NOMO-1 treated with dmso at 0.1 percent for 144 hours (cell line): Measurements from ENCODE around the gene ARHGAP32.
"Not testable (repeated sequence)": the region's sequence is repeated elsewhere in the genome, so short reads cannot be mapped to it uniquely, and the experiment has no call there.

Source experiments
- DNase-seq: peaks from one replicate; lab custom pipeline; 2025; ENCODE audit not compliant: unreplicated experiment; lab: John Stamatoyannopoulos, UW

The ARHGAP32 gene

GRCh38 chr11:129204150-129204838, 12.2 kb upstream of the ARHGAP32 start:
- no peak for DNase-seq

DNA sequence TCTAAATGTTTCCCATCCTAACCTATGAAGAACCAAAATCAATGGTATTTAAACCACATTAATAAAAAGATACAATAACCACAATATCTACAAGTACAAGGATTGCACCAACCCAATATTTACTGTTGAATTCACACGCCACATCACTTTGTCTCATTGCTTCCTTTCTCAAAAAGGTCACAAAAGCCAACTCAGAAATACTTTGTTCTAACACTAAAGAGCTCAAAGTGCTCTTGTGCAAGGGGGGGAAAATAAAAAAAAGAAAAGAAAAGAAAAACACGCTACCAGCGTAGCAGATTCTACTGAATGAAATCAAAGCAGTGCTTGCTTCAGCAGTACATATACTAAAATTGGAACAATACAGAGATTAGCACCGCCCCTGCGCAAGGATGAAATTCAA, 10.5 kb upstream of the ARHGAP32 start:
- no peak for DNase-seq

DNA sequence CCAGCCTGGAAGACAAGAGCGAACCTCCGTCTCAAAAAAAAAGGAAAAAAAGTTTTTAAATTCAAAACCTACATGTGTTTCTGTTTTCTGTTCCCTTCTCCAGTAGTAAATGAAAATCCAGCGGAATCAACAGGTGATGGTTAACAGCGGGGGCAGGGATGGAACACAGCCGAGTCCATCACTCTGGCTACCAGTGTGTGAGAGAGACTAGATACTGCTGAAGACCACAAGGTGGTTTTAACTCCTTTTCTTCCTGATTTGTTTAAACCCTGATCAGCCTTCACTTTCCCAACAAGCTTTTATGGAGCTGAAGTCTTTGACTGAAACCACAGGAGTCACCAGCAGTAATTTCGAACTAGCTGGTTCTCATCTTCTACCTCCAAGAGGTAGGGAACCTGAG, 3.6 kb upstream of the ARHGAP32 start:
- DNase-seq, result no peak

DNA sequence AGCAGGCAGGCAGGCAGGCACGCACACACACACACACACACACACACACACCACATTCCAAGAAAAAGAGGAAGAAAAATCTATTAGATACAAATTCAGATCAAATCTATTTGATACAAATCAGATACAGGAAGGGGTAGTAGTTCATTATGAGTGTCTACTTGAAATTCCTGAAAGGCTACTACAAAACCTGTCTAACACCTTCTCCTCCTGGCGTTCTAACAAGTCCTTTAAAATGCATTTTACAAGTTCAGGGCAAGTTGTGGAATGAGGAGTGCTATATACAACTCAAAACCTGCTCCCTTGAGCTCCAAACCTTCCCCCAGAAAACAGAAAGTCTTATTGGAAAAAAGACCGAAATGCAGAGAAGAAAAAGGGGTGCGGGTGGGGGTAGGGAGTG, 476 bp downstream of the ARHGAP32 start:
- DNase-seq, result no peak

- no peak for DNase-seq
Measured at GRCh38 chr11:129190087-129190486, 2.0 kb downstream of the ARHGAP32 start.

DNA sequence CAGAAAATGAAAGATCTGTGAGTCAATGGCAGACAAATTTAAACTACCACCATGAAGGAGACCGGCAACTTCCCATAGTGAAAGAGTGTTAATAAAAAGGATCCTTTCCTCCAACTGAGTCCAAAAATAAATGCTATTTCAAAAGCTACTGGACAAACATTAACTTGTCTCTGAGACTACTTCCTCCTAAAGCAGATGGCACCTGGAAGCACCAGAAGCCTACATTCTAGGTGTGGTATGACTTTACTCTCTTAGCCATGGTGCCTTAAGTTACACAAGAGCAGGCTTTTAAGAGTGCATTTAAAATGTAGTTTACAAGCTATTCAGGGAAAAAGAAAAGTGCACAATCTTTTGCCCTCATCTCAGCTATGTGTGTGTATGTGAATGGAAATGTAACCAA, 2.5 kb downstream of the ARHGAP32 start:
- no peak for DNase-seq

DNA sequence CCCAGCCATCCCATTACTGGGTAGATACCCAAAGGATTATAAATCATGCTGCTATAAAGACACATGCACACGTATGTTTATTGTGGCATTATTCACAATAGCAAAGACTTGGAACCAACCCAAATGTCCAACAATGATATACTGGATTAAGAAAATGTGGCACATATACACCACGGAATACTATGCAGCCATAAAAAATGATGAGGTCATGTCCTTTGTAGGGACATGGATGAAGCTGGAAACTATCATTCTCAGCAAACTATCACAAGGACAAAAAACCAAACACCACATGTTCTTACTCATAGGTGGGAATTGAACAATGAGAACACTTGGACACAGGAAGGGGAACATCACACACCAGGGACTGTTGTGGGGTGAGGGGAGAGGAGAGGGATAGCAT, 7.0 kb downstream of the ARHGAP32 start:
- not testable (repeated sequence) for DNase-seq

GRCh38 chr11:129184581-129184980, 7.5 kb downstream of the ARHGAP32 start:
- DNase-seq, result no peak

DNA sequence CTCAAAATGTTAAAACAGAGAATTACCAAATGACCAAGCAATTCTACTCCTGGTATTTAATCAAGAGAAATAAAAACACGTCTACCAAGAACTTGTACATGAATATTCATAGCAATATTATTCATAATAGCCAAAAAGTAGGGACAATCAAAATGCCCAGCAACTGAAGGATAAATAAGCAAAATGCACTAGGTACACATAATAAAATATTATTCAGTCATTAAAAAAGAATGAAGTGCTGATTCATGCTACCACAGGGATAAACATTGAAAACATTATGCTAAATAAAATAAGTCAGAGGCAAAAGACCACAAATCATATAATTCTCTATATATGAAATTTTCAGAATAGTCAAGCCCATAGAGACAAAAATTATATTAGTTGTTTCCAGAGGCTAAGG, 24.8 kb downstream of the ARHGAP32 start:
- DNase-seq, result no peak

- DNase-seq, result no peak
Measured at GRCh38 chr11:129163714-129164164, 28.4 kb downstream of the ARHGAP32 start.

GRCh38 chr11:129157080-129157479, 35.0 kb downstream of the ARHGAP32 start:
- not testable (repeated sequence) for DNase-seq

GRCh38 chr11:129155745-129156144, 36.4 kb downstream of the ARHGAP32 start:
- DNase-seq, result no peak

DNA sequence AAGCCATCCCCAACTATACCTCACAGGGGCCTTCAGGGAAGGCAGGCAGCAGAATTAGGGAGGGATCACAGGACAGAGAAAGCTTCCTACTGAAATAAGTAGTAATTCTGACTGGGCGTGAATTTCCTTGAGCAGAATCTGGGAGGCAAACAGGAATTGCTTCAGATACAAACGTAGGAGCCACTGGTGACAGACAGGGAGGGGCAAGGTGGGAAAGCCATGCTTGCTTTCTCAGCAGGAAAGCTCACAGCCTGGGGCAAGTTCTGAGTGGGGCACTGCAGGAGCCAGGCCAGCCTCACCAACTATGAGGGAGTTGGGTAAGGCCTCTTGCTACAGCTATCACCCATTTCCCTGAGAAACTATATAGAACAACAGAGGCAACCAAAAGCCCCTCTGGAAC, 43.6 kb downstream of the ARHGAP32 start:
- DNase-seq, result no peak

DNA sequence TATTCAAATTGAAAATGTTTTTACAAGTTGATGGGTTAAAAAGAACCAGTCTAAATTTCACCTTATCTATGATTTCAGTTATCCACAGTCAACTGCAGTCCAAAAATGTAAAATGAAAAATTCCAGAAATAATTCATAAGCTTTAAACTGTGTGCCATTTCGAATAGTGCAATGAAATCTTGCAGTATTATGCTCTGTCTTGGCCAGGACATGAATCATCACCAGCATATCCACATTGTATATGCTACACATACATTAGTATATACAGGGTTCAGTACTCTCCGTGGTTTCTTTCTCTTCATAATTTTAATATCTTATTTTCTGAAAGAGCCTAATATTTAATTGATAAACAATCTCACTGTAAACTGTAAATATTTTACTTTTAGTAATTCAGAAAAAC, 45.9 kb downstream of the ARHGAP32 start:
- DNase-seq, result no peak

DNA sequence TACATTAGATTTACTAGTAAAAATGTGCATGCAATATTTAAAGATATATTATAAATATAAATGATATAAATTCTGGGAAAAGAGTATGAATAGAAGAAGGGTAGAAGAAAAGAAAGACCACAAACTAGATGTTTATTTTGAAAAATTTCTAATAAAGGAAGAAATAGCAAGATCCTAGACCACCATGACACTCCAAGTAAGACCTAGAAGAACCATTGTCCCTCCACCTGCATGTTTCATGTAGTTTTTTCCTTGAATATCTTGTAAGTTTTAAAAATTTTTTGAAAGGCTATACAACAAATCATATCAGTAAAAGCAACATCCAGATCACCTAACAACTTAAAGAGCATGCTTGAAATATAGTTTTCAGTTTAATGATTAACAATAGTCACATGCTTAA, 46.8 kb downstream of the ARHGAP32 start:
- no peak for DNase-seq

- DNase-seq, result no peak
Measured at GRCh38 chr11:129144256-129144655, 47.9 kb downstream of the ARHGAP32 start.

DNA sequence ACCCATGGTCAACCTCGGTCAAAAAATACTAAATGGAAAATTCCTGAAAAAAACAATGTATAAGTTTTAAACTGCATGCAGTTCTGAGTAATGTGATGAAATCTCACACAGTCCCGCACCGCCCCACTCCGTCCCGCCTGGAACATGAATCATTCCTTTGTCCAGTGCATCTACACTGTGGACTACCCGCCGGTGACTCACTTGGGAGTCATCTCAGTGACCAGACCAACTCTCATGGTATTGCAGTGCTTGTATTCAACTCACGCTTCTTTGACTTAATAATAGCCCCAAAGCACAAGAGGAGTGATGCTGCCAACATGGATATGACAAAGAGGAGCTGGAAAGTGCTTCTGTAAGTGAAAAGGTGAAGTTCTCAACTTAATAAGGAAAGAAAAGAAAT, 48.8 kb downstream of the ARHGAP32 start:
- DNase-seq, result no peak

DNA sequence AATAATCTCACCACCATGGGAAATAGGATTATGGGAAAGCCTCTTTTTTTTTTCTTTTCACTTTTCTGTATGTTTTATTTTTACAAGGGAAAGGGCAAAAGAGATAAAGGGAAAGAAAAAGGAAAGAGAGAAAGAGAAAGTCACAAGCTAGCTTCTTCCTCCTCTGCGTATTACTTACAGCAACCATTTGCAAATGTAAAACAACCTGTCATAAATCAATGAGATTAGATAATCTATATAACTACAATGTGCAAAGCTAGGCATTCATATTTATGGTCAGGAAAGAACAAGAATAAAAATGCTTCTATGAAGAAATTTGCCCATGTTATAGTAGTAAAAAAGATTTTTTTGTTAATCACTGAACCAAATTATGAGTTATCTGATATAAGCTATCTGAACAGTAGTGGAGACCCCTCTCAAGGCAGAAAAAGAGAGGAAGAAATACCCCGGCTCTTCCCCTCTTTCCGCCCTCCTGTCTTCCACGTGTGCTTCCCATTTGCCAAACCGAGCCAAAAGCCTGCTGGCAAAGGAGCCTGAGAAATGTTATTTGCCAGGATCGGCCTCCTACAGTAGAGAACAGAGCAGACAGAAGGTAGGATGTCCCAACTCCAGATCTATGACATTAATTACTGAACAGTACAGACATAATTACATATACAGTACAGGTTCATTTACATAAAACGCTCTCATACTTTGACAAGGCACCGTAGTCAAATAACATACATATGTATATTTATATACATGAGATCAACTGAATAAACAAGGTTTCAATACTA, 50.2 kb downstream of the ARHGAP32 start:
- DNase-seq, result no peak

DNA sequence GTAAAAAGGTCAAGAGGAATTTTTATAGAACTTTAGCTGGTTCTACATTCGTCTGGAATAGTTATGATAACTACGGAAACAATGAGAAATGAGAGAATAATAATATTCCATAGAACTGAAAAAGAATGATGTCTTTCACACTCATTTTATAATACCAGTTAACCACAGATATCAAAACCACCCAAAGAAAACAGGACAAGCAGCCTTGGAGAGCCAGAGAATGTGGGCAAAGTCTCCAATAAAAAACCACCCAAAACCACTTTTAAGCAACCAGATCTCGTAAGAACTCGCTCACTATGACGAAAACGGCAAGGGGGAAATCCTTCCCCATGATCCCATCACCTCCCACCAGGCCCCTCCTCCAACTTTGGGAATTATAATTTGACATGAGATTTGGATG, 60.8 kb downstream of the ARHGAP32 start:
- DNase-seq, result no peak

DNA sequence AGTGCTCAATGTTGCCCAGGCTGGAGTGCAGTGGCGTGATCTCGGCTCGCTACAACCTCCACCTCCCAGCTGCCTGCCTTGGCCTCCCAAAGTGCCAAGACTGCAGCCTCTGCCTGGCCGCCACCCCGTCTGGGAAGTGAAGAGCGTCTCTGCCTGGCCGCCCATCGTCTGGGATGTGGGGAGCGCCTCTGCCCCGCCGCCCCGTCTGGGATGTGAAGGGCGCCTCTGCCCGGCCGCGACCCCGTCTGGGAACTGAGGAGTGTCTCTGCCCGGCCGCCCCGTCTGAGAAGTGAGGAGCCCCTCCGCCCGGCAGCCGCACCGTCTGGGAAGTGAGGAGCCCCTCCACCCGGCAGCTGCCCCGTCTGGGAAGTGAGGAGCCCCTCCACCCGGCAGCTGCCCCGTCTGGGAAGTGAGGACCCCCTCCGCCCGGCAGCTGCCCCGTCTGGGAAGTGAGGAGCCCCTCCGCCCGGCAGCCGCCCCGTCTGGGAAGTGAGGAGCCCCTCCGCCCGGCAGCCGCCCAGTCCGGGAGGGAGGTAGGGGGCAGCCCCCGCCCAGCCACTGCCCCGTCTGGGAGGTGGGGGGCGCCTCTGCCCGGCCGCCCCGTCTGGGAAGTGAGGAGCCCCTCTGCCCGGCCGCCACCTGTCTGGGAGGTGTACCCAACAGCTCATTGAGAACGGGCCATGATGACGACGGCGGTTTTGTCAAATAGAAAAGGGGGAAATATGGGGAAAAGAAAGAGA, 63.1 kb downstream of the ARHGAP32 start:
- DNase-seq, result not testable (repeated sequence)

DNA sequence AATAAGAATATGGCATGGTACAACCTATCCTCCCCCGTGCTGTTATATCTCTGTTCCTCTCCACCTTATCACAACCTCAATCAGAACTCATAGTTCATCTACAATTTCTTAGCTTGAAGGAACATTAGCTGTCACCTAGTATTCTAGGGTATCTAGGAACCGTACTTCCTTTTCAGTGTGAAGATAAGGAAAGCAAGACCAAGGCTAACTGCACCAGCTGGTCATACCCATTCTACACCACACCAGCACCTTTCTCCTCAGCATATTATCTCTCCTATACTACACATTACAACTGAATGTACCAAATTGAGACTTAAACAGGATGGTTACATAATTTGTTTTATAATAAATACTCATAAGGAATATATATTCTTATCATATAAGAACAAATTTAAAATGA, 73.1 kb downstream of the ARHGAP32 start:
- no peak for DNase-seq
